Activated effector memory CD4-positive, alpha-beta T cell treated with Interleukin-2 at 50 U/mL for 16 hours (primary cell): ENCODE data around the gene CIT.

ENCODE experiments used
- DNase-seq: peaks from one replicate; pipeline ENCODE4 v3.0.0-alpha.2; 2020

CIT gene

DNA sequence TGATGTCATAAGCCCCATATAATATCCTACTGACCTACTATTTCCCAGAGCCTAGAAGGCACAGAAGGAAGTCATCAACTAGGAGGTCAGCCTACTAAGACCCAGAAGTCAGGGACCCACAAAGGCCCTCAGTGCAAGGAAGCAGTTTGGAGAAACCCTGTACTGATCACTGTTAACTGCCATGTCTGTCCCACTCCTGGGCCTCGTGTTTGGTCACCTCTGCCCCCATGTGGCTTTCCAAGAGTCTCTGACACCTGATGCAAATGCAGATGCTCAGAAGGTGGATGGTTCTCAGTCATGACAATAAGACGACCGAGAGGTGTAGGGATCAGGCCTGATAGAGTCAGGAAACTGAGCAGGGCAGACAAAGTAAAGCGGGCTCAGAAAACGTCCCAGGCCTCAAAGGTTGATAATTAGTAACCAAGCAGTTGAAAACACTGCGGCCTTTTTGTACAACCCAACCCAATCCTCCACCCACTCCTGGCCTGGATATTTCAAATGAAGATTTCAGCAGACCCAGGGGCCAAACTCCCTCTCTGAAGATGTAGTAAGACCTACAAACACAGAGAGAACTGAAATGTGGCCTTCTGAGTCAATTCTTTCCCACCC is 185.8 kb downstream of the CIT start:
- DNase-seq, result no peak

DNA sequence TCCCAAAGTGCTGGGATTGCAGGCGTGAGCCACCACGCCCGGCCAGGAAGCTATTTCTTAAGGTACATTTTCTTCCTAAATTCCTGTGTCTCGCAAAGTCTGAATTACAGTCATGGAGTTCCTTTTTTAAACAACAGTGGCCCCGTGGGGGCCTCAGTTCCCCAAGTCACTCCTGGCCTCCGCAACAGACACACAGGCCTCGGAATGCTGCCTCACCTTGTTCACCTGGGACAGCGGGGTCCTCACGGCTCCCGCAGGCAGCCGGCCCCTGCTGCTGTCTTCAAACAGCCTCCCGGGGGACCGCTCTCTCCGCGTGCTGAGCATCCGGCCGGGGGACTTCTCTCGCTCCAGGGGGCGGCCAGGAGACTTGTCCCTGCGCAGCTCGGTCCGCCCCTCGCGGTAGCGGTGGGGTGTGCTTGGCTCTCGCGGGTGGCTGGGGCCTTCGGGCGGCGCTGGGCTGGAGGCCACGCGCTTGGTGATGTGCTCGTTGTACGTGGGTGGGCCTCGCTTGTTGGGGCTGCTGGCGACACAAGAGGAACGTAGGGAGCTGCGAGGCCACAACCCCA is 187.1 kb downstream of the CIT start:
- DNase-seq, result no peak

DNA sequence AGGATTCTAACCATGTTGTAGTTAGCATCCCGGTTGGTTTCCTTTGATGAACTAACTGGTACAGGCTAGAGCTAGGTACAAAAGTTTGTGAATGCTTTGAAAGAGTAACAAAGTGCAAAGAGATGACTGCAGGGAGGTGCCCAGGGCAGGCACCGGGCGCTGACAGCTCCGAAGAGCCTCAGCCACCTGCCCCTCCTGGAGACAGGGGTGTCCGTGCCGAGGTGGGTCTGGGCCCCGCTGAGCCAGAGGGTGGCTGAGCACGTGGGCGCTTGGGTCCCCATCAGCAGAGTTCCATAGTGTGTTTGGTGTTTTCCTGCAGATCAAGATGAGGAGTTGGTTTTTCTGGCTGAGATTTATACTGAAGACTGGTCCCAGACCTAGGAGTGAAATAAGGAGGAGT is 189.2 kb downstream of the CIT start:
- DNase-seq, result no peak

DNA sequence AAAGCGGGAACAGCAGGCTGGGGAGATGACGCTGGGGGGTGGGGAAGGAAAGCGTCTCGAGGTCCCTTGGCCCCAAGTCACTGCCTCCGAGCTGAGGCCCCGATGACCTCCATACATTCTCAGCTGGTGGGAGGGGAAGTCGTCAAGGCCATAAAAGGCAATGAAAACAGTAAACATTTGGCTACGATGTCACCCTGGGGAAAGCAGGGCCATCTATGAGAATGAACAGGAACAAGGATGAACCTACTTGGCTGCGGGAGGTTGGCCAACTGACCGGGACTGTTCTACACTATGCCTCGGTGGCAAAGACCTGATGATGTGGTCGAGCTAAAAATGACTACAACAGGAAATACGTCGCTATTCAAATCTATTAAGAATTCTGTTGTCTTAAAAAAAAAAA is 189.7 kb downstream of the CIT start:
- DNase-seq, result no peak

DNA sequence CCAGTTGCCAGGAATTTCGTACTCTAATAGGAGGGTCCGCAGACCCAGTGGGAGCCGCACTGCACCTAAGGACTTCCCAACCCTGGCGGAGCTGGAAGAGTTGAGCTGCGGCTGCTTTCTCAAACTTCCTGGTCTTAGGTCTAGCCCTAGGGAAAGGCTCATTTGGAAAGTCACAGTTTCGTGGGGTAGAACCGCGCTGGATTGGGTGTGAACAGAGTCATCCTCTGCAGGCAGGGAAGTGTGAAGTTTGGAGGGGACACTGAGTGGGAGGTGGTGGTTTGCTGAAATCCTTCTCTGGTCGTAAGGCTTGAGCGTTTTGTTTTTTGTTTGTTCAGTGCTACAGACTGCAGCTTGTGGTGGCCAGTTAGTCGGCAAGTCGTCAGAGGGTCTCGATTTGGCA is 190.3 kb downstream of the CIT start:
- DNase-seq, result no peak

DNA sequence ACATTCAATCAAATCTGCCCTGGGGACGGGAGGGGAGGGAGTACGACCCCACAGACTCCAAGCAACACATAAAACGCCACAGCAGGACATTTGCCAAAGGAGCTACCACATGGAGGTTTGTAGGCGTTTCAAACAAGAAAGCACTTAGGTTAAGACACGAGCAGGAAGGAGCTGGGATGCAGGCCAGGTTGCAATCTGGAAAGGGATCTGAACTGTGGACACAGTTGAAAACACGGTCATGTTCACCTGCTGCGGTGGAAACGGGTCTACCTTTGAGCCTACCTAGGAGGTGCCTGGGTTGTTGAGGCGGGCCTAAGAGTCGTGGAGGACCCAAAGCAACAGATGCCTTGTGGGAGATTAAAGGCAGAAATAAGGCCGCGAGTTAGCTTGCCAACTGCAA is 190.8 kb downstream of the CIT start:
- no peak for DNase-seq

DNA sequence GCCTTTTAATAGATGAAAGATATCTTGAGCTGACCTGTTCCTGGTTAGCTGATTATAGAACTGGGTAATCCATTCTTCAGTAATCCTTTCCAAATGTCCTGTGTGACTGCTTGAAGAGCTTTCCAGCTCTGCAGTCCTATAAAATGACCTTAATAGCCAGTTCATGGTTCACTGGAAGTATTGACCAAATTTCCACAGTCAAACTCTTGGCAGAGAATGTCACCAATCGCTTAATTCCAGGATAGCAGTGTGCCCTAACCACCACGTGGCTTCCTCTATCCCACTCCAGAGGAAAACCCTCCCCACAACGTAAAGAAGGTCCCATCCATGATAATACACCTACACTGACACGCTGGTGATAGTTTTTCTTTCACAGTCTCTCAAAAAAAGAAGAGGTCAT is 191.7 kb downstream of the CIT start:
- DNase-seq, result no peak

DNA sequence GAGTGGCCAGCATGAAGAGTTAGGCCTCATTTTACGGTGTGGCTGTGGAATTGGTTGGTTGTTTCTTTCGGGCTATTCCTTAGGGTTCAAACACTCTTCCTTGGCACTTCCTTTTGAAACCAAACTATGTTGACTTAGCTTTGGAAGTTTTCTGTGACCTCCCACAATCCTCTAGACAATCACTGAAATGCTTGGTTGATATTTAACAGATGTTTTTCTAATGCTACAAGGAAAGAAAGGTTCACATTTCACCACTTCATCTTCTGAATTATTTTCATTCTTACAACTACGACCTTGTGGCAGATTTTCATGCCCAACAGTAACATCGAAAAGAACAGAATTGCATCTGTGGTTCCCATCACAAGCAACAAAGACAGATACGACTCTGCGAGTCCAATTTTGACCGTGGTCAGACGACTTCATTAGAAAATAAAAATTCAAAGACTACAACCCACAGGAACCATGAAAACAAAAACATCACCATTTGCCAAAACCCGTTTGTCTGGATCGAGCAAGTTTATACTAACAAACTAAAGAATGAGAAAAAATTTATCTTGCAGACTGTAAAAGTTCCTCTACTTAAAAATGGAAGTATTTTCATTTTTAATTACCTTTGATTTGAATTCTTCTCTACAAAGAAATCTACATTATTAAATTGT is 192.3 kb downstream of the CIT start:
- DNase-seq, result no peak

DNA sequence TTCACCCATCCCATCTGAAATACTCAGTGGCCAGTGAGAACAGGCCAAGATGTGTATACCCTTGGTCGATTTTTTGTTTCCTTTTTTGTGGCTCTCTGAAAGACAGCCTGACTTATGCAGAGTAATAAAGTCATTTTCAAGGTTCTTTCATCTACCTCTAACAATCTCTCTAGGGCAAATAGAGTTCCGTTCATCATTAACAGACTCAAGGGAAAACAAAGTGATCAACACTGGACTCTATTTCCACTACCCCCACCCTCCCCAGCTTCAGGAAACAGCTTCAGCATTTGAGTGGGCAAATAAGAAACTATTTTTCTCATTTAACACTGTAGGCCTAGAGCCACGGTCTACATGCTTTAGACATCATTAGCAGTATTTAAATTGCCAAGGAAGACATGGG is 193.3 kb downstream of the CIT start:
- no peak for DNase-seq

DNA sequence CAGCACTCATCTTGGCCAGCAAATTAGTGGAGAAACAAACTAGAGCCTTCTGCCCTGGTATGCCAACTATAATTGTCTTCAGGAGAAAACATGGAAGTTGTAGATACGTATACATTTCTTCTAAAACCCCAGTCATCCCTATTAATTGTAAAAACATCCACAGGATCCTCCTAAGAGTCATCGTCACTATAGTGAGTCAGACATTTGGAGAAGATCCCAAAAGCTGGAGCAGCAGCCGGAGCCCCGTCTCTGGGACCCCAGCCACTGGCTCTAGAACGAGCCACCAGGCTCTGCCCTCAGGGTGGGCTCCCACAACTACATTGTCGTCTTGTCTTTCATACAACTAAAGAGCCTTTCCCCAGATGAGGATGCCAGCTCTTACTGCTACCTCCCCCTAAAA is 193.7 kb downstream of the CIT start:
- DNase-seq, result no peak

DNA sequence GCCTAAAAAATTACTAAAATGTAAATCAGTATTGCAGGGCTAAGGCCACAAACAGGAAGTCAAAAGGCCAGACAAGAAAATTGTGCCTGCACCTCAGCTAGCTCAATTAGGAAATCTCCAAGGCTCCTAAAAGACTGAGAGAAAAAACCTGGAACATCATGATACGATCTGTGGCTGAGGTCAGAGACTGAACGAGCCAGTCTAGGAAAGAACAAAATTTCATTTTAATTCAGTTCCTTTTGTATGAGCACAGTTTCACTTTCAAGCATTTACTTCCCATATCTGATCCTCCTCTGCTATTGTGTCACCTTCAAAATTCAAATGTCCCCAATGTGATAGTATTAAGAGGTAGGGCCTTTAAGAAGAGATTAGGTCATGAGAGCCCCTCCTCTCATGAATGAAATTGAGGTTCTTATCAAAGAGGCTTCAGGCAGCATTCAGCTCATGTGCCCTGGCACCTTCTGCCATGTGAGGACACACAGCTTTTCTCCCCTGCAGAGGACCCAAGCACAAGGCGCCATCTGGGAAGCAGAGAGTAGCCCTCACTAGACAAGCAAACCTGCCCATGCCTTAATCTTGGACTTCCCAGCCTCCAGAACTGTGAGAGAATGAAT is 194.4 kb downstream of the CIT start:
- no peak for DNase-seq

DNA sequence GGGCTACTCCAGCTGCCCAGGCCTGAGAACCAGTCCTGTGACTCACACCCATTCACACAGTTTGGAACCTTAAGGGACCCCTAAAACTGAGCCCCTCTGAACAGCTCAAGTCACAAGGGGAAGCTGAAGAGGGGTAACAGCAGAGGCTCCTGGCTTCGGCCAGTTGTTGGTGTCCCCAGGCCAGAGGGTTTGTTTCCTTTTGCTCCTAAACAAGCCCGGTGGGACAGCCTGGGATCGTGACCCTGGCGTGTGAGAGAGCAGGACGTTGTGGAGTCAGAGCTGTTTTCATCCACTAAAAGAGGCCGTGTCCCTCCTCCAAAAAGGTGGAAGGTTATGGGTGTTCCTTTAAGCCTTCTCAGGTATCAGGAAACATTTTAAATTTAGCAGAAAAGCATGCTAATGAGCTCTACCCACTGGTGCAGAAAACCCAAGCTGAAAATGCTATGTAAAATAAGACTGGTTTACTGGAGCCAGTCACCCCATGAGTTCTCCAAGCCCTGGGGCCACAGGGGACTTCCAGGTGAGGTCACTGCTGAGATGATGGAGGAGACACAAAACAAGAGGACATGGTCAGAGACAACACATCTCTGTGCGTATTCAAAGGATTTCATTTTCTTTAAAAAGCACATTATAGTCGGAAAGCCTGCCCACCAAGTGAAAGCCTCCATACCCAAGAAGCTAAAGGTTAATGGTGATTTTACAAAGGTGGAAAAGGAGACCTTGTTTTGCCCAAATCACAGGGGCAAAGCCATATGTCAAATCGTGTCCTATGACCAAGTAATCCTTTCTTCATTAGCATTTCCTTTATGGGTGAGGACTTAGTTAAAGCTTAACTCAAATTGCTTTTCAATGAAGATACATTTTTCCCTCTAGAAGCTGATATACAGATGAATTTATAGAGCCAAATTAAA is 195.1 kb downstream of the CIT start:
- DNase-seq, result no peak

DNA sequence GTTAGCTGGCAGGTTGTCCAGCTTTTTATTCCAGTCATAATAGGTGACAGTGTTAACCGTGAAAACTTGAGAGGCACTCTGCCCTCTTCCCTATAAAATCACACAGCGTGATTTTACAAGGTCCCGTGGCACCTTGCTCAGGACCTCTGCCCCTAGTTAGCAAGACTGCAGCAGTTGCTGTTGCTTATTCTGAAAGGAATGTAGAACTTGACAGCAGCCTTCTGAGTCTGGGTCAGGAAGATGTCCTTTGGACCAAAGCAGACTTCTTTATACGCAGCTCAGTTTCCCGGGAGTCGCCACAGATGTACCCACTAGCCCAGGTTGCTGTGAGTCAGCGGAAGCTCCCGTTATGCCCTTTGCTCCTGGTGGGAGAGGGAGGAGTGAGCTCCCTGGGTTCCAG is 196.0 kb downstream of the CIT start:
- no peak for DNase-seq

DNA sequence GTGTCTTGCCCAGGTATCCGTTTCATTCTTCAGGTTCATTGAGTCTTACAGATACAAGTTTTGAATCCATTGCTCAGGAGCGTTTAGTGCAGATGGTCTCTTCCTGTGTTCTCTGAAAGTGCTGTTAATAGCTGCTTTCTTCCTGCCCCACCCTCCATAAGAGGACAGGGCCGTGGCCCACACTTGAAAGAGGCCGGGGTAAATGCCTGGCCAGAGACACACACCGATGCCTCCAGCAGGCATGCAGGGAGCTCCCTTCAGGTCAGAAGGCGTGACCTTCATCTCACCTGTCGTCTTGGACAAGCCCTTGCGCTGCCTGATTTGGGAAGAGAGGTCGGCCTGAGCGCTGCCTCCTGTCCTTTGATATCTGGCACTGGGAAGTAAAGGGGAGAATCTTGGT is 197.6 kb downstream of the CIT start:
- no peak for DNase-seq

DNA sequence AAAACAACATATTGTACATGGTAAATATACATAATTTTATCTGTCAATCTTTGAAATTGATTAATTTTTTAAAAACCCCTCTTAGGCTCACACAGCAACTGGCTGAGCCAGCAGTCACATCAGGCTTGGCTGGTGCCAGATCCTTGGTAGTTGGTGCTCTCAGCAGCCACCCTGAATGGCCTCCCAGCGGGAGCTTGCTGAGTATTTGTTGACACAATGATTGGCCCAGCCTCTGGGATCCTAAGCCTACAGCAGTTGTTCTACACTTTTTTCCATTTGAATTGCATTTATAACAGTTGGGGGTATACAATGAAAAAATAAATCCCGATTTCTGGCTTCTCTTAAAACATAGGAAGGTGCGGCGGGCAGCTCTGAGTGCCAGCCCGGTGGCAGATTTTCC is 198.0 kb downstream of the CIT start:
- DNase-seq, result no peak

DNA sequence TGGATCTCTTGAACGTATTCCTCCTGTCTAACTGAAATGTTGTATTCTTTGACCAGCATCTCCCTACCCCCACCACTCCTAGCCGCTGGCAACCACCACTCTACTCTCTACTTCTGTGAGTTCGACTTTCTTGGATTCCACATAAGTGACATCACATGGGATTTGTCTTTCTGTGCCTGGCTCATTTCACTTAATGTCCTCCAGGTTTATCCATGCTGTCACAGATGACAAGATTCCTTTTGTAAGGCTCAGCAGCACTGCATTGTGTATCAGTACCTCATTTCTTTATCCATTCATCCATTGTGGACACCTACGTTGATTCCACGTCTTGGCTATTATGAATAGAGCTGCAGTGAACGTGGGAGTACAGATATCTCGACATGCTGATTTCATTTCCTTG is 198.7 kb downstream of the CIT start:
- DNase-seq, result no peak

DNA sequence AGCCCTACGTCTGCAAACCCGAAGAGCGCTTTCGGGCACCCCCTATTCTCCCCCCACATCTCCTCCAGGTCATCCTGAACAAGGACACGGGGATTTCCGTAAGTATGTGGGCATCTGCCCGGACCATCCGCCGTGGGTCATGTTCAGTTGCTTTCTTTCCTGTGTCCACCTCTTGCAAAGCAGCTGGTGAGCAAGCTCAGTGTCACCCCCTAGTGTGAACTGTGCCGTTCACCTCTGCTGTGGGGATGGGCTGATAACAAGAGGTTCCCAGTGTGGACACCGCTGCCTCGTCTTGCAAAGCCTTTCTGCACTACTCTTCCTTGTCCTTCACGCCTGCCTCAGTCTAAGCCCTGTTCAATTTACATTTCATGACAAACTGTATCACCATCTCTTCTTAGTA is 200.5 kb downstream of the CIT start:
- DNase-seq, result no peak

DNA sequence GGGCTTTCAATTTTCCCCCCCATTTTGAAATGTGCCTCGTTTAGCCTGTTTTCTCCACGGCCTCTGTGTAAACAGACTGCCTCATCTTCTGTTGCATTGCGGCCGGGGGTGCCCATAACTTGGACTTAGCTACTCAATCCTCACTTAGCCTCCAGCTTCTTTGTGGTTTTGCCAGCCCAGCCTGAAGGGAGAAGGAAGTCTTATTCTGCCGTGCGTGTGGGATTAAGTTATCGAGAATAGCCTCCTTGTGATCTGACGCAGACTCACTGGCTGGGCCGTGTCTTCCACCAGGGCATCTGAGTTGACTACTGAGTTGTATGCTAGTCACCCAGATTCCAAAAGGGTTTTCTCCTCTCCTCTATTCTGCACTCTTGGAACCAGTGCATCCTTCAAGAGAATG is 201.1 kb downstream of the CIT start:
- no peak for DNase-seq

DNA sequence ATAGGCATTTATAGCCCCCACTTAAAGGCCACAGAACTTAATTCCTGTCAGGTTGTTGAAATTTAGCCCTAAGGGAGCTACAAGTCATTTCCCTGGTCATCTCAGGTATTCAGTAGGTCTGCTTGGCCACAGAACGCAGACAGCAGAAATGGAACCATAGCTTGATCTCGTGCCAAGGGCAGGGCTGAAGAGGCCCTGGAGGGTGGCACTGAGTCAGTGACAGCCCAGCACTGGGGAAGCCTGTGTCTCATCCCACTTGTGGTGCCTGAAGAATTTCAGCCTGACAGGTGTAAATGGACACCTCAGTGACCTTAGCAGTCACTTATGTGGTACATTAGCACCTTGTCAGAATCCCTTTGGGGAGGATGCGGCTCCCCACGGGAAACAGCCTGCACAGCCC is 202.6 kb downstream of the CIT start:
- no peak for DNase-seq

DNA sequence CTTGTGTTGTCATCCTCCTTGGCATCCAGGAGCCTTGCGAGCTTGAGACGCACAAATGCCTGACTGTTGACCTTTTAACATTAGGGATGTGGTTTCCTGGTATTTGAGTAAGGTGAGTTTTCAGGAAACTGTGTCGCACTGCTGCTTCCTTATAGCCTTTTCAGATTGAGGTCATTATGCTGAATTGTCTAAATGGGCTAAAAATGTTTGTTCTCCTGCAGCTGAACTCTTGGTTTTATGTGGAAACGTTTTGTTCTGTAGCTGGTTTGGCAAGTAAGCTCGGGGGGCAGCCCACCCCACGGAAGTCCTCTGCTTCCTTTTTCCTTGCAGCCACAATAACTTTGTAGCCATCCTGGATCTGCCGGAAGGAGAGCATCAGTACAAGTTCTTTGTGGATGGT is 203.5 kb downstream of the CIT start:
- no peak for DNase-seq

DNA sequence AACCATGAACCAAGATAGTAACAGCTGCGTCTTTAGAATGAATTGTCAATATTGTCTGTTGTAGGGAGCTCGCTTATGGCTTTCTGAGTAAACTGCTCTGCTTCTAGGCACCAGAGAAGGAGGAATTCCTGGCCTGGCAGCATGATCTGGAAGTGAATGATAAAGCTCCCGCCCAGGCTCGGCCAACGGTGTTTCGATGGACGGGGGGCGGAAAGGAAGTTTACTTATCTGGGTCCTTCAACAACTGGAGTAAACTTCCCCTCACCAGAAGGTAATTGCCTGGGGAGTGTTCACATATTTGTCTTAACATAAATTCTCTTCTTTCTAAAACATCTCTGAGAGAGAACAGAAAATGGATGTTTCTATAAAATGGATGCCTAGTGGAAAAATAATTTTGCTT is 204.9 kb downstream of the CIT start:
- DNase-seq, result no peak

DNA sequence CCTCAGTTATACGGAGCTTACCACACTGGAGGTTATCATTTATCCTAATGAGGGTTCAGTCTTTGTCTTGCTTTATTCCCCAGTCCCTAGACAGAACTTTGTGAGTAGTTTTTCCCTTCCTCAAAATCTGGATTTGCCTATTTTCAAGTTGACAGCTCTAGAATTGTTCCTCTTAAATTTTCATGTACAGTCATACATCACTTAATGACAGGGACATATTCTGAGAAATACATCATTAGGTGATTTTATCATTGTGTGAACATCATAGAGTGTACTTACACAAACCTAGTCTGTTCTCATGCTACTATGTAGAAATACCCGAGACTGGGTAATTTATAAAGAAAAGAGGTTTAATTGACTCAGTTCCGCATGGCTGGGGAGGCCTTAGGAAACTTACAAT is 206.1 kb downstream of the CIT start:
- no peak for DNase-seq

DNA sequence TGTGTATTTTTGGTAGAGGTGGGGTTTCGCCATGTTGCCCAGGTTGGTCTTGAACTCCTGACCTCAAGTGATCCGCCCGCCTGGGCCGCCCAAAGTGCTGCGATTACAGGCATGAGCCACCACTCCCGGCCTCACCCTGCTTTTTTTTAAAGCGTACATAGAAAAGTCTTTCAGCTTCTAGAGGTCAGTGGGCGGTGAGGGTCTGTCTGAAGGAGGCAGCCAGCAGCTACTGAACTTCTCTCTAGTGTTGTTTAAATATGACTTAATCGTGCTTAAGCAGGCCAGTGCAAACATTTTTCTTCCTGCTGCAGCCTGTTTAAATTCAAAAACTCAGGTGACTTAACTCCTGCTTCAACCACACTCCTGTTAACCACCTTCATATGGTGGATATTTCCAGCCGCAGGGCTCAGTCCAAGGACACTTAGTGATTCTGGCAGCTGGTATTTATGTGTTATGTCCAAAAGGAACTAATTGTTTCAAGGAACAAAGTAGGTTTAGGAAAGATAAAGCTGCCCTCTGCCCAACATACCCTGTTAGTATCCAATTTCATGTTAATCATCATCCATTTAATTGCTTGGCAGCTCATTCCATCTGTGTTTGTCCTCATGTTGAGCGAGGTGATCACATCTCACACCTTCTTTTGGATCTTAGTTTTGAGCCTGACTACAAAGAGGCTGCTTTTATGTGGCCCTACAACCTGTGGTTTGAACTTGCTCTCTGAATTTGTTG is 207.2 kb downstream of the CIT start:
- DNase-seq, result no peak
